ENCODE measurements around the gene VCL.

DNA sequence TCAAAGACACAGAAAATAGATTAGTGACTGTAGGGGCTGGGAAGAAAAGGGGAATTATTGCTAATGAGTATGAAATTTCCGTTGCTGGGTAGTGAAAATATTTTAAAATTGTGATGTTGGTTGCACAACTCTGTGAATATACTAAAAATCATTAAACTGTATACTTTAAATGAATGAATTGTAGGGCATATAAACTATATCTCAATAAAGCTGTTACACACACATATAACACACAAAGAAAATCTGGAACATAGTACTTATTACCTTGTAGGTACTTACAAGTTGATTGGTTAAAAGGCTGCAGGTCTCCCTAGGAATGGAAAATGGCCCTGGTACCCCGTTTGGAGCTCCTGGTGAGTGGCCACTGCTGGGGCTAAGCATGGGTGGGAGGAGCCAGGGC, 27.1 kb upstream of the VCL start:
- TF ChIP-seq, protein P1, sequence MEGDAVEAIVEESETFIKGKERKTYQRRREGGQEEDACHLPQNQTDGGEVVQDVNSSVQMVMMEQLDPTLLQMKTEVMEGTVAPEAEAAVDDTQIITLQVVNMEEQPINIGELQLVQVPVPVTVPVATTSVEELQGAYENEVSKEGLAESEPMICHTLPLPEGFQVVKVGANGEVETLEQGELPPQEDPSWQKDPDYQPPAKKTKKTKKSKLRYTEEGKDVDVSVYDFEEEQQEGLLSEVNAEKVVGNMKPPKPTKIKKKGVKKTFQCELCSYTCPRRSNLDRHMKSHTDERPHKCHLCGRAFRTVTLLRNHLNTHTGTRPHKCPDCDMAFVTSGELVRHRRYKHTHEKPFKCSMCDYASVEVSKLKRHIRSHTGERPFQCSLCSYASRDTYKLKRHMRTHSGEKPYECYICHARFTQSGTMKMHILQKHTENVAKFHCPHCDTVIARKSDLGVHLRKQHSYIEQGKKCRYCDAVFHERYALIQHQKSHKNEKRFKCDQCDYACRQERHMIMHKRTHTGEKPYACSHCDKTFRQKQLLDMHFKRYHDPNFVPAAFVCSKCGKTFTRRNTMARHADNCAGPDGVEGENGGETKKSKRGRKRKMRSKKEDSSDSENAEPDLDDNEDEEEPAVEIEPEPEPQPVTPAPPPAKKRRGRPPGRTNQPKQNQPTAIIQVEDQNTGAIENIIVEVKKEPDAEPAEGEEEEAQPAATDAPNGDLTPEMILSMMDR (IDR thresholded peaks at IDR 0.05; ENCODE audit: insufficient read depth, low read length, poor library complexity, severe bottlenecking), result no peak
- no peak for TF ChIP-seq EZH2phosphoT487 (conservative IDR thresholded peaks at IDR 0.05; ENCODE audit: low read length)
